Coronary artery (tissue), 2 donors: ENCODE data around the gene MED12L.

Experiments
- DNase-seq: peaks from one replicate; pipeline ENCODE4 v3.0.0-alpha.2; 2017; ENCODE audit warnings: low spot score
- H3K27ac ChIP-seq, 2 donors: fragments of 200-600 bp; sonication (generic); one replicate each; pipeline ENCODE4 v1.5.1; 2016 to 2019
- H3K4me3 ChIP-seq: fragments of 200-600 bp; sonication (generic); 2 replicates; pipeline ENCODE4 v1.5.1; 2016; ENCODE audit warnings: mild to moderate bottlenecking, moderate library complexity
- TF ChIP-seq, protein P1 (sequence below): fragments of 200-600 bp; sonication (generic); IDR thresholded peaks from one replicate; pipeline ENCODE4 v1.5.1; 2019; ENCODE audit warnings: antibody characterized with exemption

The MED12L gene

DNA sequence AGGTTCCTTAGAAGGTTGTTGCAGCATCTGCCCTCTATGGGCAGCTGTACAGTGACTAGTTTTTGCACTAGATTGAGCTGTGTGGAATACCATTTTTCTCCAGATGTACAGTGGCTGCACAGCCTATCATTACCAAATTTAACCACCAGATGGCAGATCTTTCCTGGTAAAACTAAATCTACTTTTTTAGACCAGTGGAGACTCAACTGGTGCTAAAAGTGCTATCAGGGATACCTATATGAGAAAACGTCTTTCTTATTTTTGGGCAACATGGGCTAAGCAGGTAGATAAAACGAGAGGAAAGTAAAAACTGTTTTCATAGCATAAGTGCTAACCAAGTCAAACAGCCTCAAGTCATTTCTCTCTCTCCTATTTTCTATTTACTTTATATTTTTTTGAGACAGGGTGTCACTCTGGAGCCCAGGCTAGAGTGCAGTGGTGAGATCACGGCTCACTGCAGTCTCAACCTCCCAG lies 354.2 kb downstream of the MED12L start:
- no peak for DNase-seq
- TF ChIP-seq, protein P1, sequence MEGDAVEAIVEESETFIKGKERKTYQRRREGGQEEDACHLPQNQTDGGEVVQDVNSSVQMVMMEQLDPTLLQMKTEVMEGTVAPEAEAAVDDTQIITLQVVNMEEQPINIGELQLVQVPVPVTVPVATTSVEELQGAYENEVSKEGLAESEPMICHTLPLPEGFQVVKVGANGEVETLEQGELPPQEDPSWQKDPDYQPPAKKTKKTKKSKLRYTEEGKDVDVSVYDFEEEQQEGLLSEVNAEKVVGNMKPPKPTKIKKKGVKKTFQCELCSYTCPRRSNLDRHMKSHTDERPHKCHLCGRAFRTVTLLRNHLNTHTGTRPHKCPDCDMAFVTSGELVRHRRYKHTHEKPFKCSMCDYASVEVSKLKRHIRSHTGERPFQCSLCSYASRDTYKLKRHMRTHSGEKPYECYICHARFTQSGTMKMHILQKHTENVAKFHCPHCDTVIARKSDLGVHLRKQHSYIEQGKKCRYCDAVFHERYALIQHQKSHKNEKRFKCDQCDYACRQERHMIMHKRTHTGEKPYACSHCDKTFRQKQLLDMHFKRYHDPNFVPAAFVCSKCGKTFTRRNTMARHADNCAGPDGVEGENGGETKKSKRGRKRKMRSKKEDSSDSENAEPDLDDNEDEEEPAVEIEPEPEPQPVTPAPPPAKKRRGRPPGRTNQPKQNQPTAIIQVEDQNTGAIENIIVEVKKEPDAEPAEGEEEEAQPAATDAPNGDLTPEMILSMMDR = peak; percentile 76
- no peak overlapping the region for H3K4me3 ChIP-seq

DNA sequence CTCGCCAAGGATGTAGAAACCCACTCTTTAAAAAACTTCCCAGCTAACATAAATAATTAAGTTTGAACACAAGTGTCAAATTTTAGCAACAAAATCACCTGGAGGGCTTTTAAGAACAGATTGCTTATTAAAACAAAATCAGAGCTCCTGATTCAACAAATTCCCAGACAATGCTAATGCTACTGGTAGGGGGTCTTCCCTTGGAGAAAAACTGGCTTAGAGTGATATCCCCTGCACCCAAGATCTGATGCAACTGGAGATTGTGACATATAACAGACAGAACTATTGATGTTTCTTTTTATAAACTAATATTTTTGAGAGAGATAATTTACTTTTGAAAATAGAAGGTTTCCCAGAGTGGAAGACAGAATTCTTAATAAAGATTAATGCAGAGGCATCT lies 355.5 kb downstream of the MED12L start:
- TF ChIP-seq, protein P1 = no peak
- Histone ChIP-seq H3K4me3 (no peak overlapping the region), H3K27ac (no peak overlapping the region)
- DNase-seq = no peak

More for the DNA sequence above, 354.2 kb downstream of the MED12L start:
- H3K27ac ChIP-seq = no peak overlapping the region

GRCh38 chr3:151443583-151443982 lies 358.1 kb downstream of the MED12L start:
- DNase-seq = no peak
- TF ChIP-seq, protein P1 = no peak

GRCh38 chr3:151445273-151446001 lies 360.0 kb downstream of the MED12L start:
- no peak for DNase-seq
- Histone ChIP-seq H3K4me3 (no peak overlapping the region), H3K27ac (no peak overlapping the region)
- TF ChIP-seq, protein P1 = no peak

More at GRCh38 chr3:151443583-151443982, 358.1 kb downstream of the MED12L start:
- H3K27ac ChIP-seq = no peak overlapping the region
- H3K4me3 ChIP-seq = no peak overlapping the region

- TF ChIP-seq, protein P1 = no peak
- Histone ChIP-seq H3K4me3 (no peak overlapping the region), H3K27ac (no peak overlapping the region)
- DNase-seq = no peak
Measured at GRCh38 chr3:151446002-151446340, 360.5 kb downstream of the MED12L start.

GRCh38 chr3:151452368-151452767 lies 366.9 kb downstream of the MED12L start:
- TF ChIP-seq, protein P1 = no peak
- no peak overlapping the region for H3K27ac ChIP-seq

DNA sequence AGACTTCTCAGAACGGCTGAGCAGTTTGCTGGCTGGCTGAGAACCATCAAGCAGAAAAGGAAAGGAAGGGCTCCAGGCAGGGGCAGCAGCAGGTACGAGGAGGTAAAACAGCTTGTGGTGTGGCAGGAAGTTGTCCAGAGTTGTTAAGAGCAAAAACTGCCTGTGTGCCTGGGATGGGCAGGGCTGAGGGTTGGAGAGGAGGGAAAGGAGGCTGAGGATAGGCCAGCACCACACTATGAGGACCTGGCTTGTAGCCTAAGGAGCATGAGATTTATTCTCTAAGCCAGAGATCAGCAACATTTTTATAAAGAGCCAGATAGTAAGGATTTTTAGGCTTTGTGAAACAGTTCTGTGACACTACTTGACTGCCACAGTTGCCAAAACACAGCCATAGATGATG lies 367.4 kb downstream of the MED12L start:
- TF ChIP-seq, protein P1 = no peak
- no peak for DNase-seq
- Histone ChIP-seq H3K4me3 (no peak overlapping the region), H3K27ac (no peak overlapping the region)

More at GRCh38 chr3:151452368-151452767, 366.9 kb downstream of the MED12L start:
- no peak overlapping the region for H3K4me3 ChIP-seq
- no peak for DNase-seq
